PC-9 (cell line): ENCODE data around the gene ARID5B.

Source experiments
- CTCF ChIP-seq: fragments of 200-600 bp; sonication (generic); conservative IDR thresholded peaks from 2 replicates; pipeline ENCODE4 v1.6.1; 2017; ENCODE audit warnings: mixed run types, antibody characterized with exemption, mild to moderate bottlenecking, moderate library complexity
- EZH2 ChIP-seq: fragments of 200-600 bp; sonication (generic); IDR thresholded peaks from 2 replicates; pipeline ENCODE4 v1.8.0; 2017; ENCODE audit warnings: antibody characterized with exemption, low read depth

GRCh38 chr10:61983255-61983654 lies 81.8 kb downstream of the ARID5B start:
- no peak for TF ChIP-seq EZH2
- no peak for TF ChIP-seq CTCF
